DOHH2 (cell line): ENCODE measurements around the gene ATG9B.

Source experiments
- H3F3A ChIP-seq: fragments of 200-600 bp; sonication (generic), shearing (Covaris generic); 2 replicates; pipeline ENCODE4 v1.6.0; 2016; ENCODE audit warnings: antibody characterized with exemption, mild to moderate bottlenecking; ENCODE audit not compliant: control insufficient read depth, insufficient read depth
- H3K27ac ChIP-seq: fragments of 200-600 bp; sonication (generic); 2 replicates; pipeline ENCODE4 v1.5.1; 2014; ENCODE audit warnings: low read depth, mild to moderate bottlenecking, low read length, moderate library complexity
- H3K27me3 ChIP-seq: fragments of 200-600 bp; sonication (generic); 2 replicates; pipeline ENCODE4 v1.6.1; 2014; ENCODE audit warnings: mild to moderate bottlenecking, low read length, mixed read lengths; ENCODE audit not compliant: control insufficient read depth
- H3K36me3 ChIP-seq: fragments of 200-600 bp; sonication (generic); 2 replicates; pipeline ENCODE4 v1.6.1; 2014; ENCODE audit warnings: mild to moderate bottlenecking, low read length, moderate library complexity, mixed read lengths; ENCODE audit not compliant: control insufficient read depth
- H3K4me1 ChIP-seq: fragments of 200-600 bp; sonication (generic); 2 replicates; pipeline ENCODE4 v1.6.1; 2014; ENCODE audit warnings: mild to moderate bottlenecking, low read length, mixed read lengths; ENCODE audit not compliant: control insufficient read depth
- H3K4me2 ChIP-seq: fragments of 200-600 bp; sonication (generic); 2 replicates; pipeline ENCODE4 v1.6.0; 2014; ENCODE audit warnings: mild to moderate bottlenecking, low read length, moderate library complexity
- H3K4me3 ChIP-seq: fragments of 200-600 bp; sonication (generic); 2 replicates; pipeline ENCODE4 v1.5.1; 2014; ENCODE audit warnings: mild to moderate bottlenecking, low read length, mixed read lengths
- H3K79me2 ChIP-seq: fragments of 200-600 bp; sonication (generic); 2 replicates; pipeline ENCODE4 v1.6.1; 2014; ENCODE audit warnings: mild to moderate bottlenecking, low read length, mixed read lengths; ENCODE audit not compliant: control insufficient read depth
- H3K9me2 ChIP-seq: fragments of 200-600 bp; sonication (generic); replicated peaks from 2 replicates; pipeline ENCODE4 v1.6.1; 2014; ENCODE audit warnings: mild to moderate bottlenecking, low read length, mixed read lengths; ENCODE audit not compliant: control insufficient read depth
- H3K9me3 ChIP-seq: fragments of 200-600 bp; sonication (generic); 2 replicates; pipeline ENCODE4 v1.6.1; 2014; ENCODE audit warnings: antibody characterized with exemption, low read length, mixed read lengths; ENCODE audit not compliant: control insufficient read depth, insufficient read depth
- H4K20me1 ChIP-seq: fragments of 200-600 bp; sonication (generic); 2 replicates; pipeline ENCODE4 v1.6.0; 2014; ENCODE audit warnings: low read depth, mild to moderate bottlenecking, antibody characterized with exemption, low read length, moderate library complexity; ENCODE audit not compliant: control insufficient read depth, insufficient read depth
- CTCF ChIP-seq: fragments of 200-600 bp; sonication (generic); IDR thresholded peaks from one replicate; pipeline ENCODE4 v1.5.1; 2014; ENCODE audit warnings: antibody characterized with exemption, mild to moderate bottlenecking, low read depth, low read length; ENCODE audit not compliant: poor library complexity, severe bottlenecking
- EZH2phosphoT487 ChIP-seq: fragments of 200-600 bp; sonication (generic); IDR thresholded peaks from 2 replicates; pipeline ENCODE4 v1.6.1; 2017; ENCODE audit warnings: borderline replicate concordance, mild to moderate bottlenecking, antibody characterized with exemption, low read length, moderate library complexity, mixed read lengths

ATG9B gene

GRCh38 chr7:151060416-151061212, 36.3 kb upstream of the ATG9B start:
- Histone ChIP-seq H3F3A (peaks cover 7% of the 10 kb centered on the region), H3K36me3 (peaks cover 35% of the 10 kb centered on the region), H3K27me3 (no peaks in the 10 kb centered on the region), H3K79me2 (peaks cover 30% of the 10 kb centered on the region), H3K4me2 (peak overlapping the region; percentile 97), H4K20me1 (peaks cover 7% of the 10 kb centered on the region; the same call in 1 of the 2 replicates), H3K27ac (peak overlapping the region; percentile 61), H3K4me3 (peak overlapping the region; percentile 89), H3K9me2 (no peaks in the 10 kb centered on the region), H3K9me3 (no peaks in the 10 kb centered on the region), H3K4me1 (peaks cover 31% of the 10 kb centered on the region)
- peak; percentile 71 for TF ChIP-seq CTCF
- no peak for TF ChIP-seq EZH2phosphoT487

- peaks cover 31% of the 10 kb centered on the region for H3K4me1 ChIP-seq
These were observed 35.8 kb upstream of the ATG9B start for GRCh38 chr7:151060113-151060415.

GRCh38 chr7:151059367-151060112, 35.2 kb upstream of the ATG9B start, which contains the start of gene SLC4A2:
Gene SLC4A2, plus strand, starts transcription at chr7:151059589. Its CDS starts 2,399 bp downstream, at chr7:151061988.
- no peak for TF ChIP-seq EZH2phosphoT487
- peak; percentile 57 for TF ChIP-seq CTCF

More at GRCh38 chr7:151060113-151060415, 35.8 kb upstream of the ATG9B start:
- Histone ChIP-seq H3K4me3 (peak overlapping the region; percentile 89), H3F3A (peaks cover 7% of the 10 kb centered on the region), H3K27me3 (no peaks in the 10 kb centered on the region), H3K36me3 (peaks cover 29% of the 10 kb centered on the region), H4K20me1 (peaks cover 7% of the 10 kb centered on the region; the same call in 1 of the 2 replicates), H3K4me2 (peak overlapping the region; percentile 97), H3K27ac (peak overlapping the region; percentile 61), H3K9me3 (no peaks in the 10 kb centered on the region), H3K9me2 (no peaks in the 10 kb centered on the region), H3K79me2 (peaks cover 30% of the 10 kb centered on the region)
- no peak for TF ChIP-seq EZH2phosphoT487

More at GRCh38 chr7:151059367-151060112, 35.2 kb upstream of the ATG9B start, which contains the start of gene SLC4A2:
- H3F3A ChIP-seq = peaks cover 7% of the 10 kb centered on the region
- no peaks in the 10 kb centered on the region for H3K9me2 ChIP-seq
- peak within 1 kb of the TSS; percentile 61 for H3K27ac ChIP-seq
- H3K36me3 ChIP-seq = peaks cover 24% of the 10 kb centered on the region
- H3K4me1 ChIP-seq = peaks cover 31% of the 10 kb centered on the region
- peak within 1 kb of the TSS; percentile 97 for H3K4me2 ChIP-seq
- H4K20me1 ChIP-seq = peaks cover 7% of the 10 kb centered on the region; the same call in 1 of the 2 replicates
- H3K4me3 ChIP-seq = peak within 1 kb of the TSS; percentile 89
- H3K27me3 ChIP-seq = no peaks in the 10 kb centered on the region
- H3K79me2 ChIP-seq = peaks cover 30% of the 10 kb centered on the region
- no peaks in the 10 kb centered on the region for H3K9me3 ChIP-seq
